PC-3 (cell line): ENCODE data around the gene FAM13A. TPM values are rescaled to one million over a fixed set of nuclear protein-coding genes. Genes with fewer than 3 reads are reported as not detected.

Experiments used
- ATAC-seq: fragments of 200-7000 bp; cut with Tn5 transposase; 2 replicates; pipeline ENCODE4 v1.9.1; 2020; ENCODE audit warnings: mild to moderate bottlenecking, moderate library complexity
- BruUV-seq: library from RNA; stranded (reverse); fragments of 400-500 nt; replicated peaks from 2 replicates; lab custom pipeline; 2021; lab: Mats Ljungman, UMichigan
- CTCF ChIA-PET: fragments of 300-600 bp; sonication (Branson Sonifier 250); formaldehyde crosslinking; loops from one replicate; lab custom pipeline; 2022; ENCODE audit warnings: antibody characterized with exemption; lab: Charles Lee
- POLR2A ChIA-PET: fragments of 300-600 bp; sonication (Branson Sonifier 250); formaldehyde crosslinking; loops from one replicate; lab custom pipeline; 2022; ENCODE audit warnings: antibody characterized with exemption; ENCODE audit not compliant: unreplicated experiment; lab: Charles Lee
- DNase-seq: peaks from one replicate; pipeline ENCODE4 v3.0.0-alpha.2; 2015
- H2AFZ ChIP-seq: fragments of 300-600 bp; sonication (generic); 2 replicates; pipeline ENCODE4 v1.6.0; 2016; ENCODE audit warnings: antibody characterized with exemption, low read length
- H3F3A ChIP-seq: fragments of 300-600 bp; sonication (generic); one replicate; pipeline ENCODE4 v1.6.0; 2017; ENCODE audit warnings: antibody characterized with exemption, low read length, control low read depth, mild to moderate bottlenecking; ENCODE audit not compliant: unreplicated experiment
- H3K27ac ChIP-seq: fragments of 300-600 bp; sonication (generic); 2 replicates; pipeline ENCODE4 v1.5.1; 2016; ENCODE audit warnings: mild to moderate bottlenecking, low read length
- H3K27me3 ChIP-seq: fragments of 300-600 bp; sonication (generic); 2 replicates; pipeline ENCODE4 v1.6.1; 2016; ENCODE audit warnings: low read length, mixed read lengths
- H3K36me3 ChIP-seq: fragments of 300-600 bp; sonication (generic); 2 replicates; pipeline ENCODE4 v1.6.1; 2016; ENCODE audit warnings: low read depth, mixed run types, low read length, mixed read lengths
- H3K4me1 ChIP-seq: fragments of 300-600 bp; sonication (generic); 2 replicates; pipeline ENCODE4 v1.5.1; 2016; ENCODE audit warnings: low read length; ENCODE audit not compliant: insufficient read depth
- H3K4me2 ChIP-seq: fragments of 300-600 bp; sonication (generic); 2 replicates; pipeline ENCODE4 v1.6.0; 2016; ENCODE audit warnings: low read length
- H3K4me3 ChIP-seq: fragments of 300-600 bp; sonication (generic); 2 replicates; pipeline ENCODE4 v1.5.1; 2016; ENCODE audit warnings: mild to moderate bottlenecking, low read length, mixed read lengths
- H3K79me2 ChIP-seq: fragments of 300-600 bp; sonication (generic); 2 replicates; pipeline ENCODE4 v1.6.1; 2017; ENCODE audit warnings: low read length, mixed read lengths
- H3K9ac ChIP-seq: fragments of 300-600 bp; sonication (generic); 2 replicates; pipeline ENCODE4 v1.6.0; 2016; ENCODE audit warnings: mild to moderate bottlenecking, low read length
- H3K9me2 ChIP-seq: fragments of 300-600 bp; sonication (generic); replicated peaks from 2 replicates; pipeline ENCODE4 v1.6.1; 2016; ENCODE audit warnings: mixed run types, low read length, mixed read lengths
- H3K9me3 ChIP-seq: fragments of 300-600 bp; sonication (generic); 2 replicates; pipeline ENCODE4 v1.6.1; 2016; ENCODE audit warnings: low read length, mixed read lengths
- H4K20me1 ChIP-seq: fragments of 300-600 bp; sonication (generic); 2 replicates; pipeline ENCODE4 v1.6.1; 2016; ENCODE audit warnings: low read length, mixed read lengths
- EZH2 ChIP-seq: fragments of 300-600 bp; sonication (generic); IDR thresholded peaks from one replicate; pipeline ENCODE4 v1.6.1; 2017; ENCODE audit warnings: antibody characterized with exemption, mild to moderate bottlenecking, low read length; ENCODE audit not compliant: unreplicated experiment
- EZH2phosphoT487 ChIP-seq: fragments of 300-600 bp; sonication (generic); IDR thresholded peaks from 2 replicates; pipeline ENCODE4 v1.6.1; 2018; ENCODE audit warnings: mild to moderate bottlenecking, antibody characterized with exemption, low read length, borderline replicate concordance
- intact Hi-C: fragments of 100-400 bp; cut with micrococcal nuclease; formaldehyde crosslinking; loops from 2 replicates; pipeline ENCODE4 v1.9.0; 2023
- total RNA-seq: library from RNA; depleted of rRNA; stranded (reverse); fragments of >200 nt; gene quantifications from 2 replicates; pipeline ENCODE4 v1.2.3, GENCODE V29; 2014
- TF ChIP-seq, protein P1 (sequence below): fragments of 300-600 bp; sonication (generic); conservative IDR thresholded peaks from 2 replicates; pipeline ENCODE4 v1.5.1; 2017; ENCODE audit warnings: antibody characterized with exemption, low read depth, mild to moderate bottlenecking, low read length

The FAM13A gene
- total RNA-seq, 1 experiment from 2014 or later = 8.6 TPM

DNA sequence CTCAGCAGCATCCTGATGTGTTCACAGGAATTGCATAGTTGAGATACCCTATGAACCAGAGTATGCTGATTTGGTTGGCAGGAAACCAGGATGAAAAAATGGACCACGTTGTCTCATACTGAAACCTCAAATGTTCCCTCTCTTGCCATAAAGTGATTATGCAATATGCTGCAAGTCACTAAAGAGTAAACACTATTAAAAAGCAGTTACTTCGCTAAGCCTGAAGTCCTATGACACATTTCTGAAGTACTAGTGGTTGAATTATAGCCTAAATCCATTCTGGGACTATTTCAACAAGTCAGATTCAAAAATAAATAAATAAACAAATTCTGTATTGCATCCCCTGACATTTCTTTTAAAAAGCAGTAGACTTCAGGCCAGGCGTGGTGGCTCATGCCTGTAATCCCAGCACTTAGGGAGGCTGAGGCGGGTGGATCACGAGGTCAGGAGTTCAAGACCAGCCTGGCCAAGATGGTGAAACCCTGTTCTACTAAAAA, 253.3 kb downstream of the FAM13A start:
- no peaks in the 10 kb centered on the region for H3K79me2 ChIP-seq
- peak; percentile 93 for DNase-seq
- H3K9ac ChIP-seq = no peak overlapping the region
- H3K27me3 ChIP-seq = no peaks in the 10 kb centered on the region
- no peak overlapping the region for H2AFZ ChIP-seq
- TF ChIP-seq EZH2 = no peak
- TF ChIP-seq, protein P1, sequence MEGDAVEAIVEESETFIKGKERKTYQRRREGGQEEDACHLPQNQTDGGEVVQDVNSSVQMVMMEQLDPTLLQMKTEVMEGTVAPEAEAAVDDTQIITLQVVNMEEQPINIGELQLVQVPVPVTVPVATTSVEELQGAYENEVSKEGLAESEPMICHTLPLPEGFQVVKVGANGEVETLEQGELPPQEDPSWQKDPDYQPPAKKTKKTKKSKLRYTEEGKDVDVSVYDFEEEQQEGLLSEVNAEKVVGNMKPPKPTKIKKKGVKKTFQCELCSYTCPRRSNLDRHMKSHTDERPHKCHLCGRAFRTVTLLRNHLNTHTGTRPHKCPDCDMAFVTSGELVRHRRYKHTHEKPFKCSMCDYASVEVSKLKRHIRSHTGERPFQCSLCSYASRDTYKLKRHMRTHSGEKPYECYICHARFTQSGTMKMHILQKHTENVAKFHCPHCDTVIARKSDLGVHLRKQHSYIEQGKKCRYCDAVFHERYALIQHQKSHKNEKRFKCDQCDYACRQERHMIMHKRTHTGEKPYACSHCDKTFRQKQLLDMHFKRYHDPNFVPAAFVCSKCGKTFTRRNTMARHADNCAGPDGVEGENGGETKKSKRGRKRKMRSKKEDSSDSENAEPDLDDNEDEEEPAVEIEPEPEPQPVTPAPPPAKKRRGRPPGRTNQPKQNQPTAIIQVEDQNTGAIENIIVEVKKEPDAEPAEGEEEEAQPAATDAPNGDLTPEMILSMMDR = no peak
- TF ChIP-seq EZH2phosphoT487 = no peak
- H3K9me3 ChIP-seq = no peaks in the 10 kb centered on the region
- ATAC-seq = peak; percentile 94
- no peaks in the 10 kb centered on the region for H3K9me2 ChIP-seq
- H4K20me1 ChIP-seq = no peaks in the 10 kb centered on the region
- ChIA-PET POLR2A (no interaction called here), CTCF (no interaction called here)
- no peaks in the 10 kb centered on the region for H3K36me3 ChIP-seq
- no TSS peak for BruUV-seq
- H3K4me1 ChIP-seq = peaks cover 6% of the 10 kb centered on the region; the same call in 1 of the 2 replicates
- intact Hi-C loops = no loop called here
- no peak overlapping the region for H3K4me3 ChIP-seq
- H3K27ac ChIP-seq = peak overlapping the region; percentile 51
- no peaks in the 10 kb centered on the region for H3F3A ChIP-seq
- H3K4me2 ChIP-seq = no peak overlapping the region

DNA sequence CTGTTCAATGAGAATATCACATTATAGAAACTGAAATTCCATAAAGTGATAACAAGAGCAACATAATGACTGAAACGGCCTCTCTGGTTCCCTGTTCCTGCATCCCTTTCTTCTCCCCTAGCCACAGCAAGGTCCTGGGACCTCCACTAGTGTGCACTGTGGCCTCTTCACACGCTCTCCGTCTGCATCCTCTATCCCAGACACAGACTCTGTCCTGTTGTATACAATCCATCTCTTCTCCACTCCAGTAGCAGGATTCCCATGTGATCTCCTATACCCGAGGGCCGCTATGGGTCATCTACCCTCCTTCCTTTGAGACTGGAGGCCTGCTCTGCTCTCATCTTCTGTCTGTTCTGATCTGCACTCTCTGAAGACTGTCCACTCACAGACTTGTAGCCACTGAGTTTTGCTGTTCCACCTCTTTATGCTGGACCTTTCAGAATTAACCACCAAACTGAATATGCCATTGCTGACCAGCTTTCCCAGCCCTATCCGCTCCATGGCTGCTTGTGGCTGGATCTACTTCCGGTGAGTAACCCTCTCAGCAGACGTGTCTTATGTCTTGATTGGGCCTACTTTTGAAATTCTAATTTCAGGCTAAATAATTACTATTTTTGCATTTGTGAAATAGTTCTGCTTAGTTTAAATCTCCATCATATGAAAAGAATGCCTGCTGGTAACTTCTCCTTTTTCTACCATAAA, 254.2 kb downstream of the FAM13A start:
- H3K27ac ChIP-seq = peak overlapping the region; percentile 35; the same call in 1 of the 2 replicates
- H3K4me1 ChIP-seq = peaks cover 10% of the 10 kb centered on the region; the same call in 1 of the 2 replicates
- intact Hi-C loops = no loop called here
- H3K9me3 ChIP-seq = no peaks in the 10 kb centered on the region
- H3K36me3 ChIP-seq = no peaks in the 10 kb centered on the region
- no peaks in the 10 kb centered on the region for H3K9me2 ChIP-seq
- POLR2A ChIA-PET = no interaction called here
- BruUV-seq = no TSS peak
- no peaks in the 10 kb centered on the region for H3K79me2 ChIP-seq
- no peak overlapping the region for H2AFZ ChIP-seq
- CTCF ChIA-PET = no interaction called here
- 0 out of 2 replicates have a peak overlapping the region, but pooled peaks have one; percentile 3 for H3K4me2 ChIP-seq
- ATAC-seq = no peak
- no peaks in the 10 kb centered on the region for H3K27me3 ChIP-seq
- H3K4me3 ChIP-seq = no peak overlapping the region
- H3F3A ChIP-seq = no peaks in the 10 kb centered on the region
- TF ChIP-seq, protein P1 = no peak
- TF ChIP-seq EZH2 = no peak
- TF ChIP-seq EZH2phosphoT487 = no peak
- no peak for DNase-seq
- H3K9ac ChIP-seq = no peak overlapping the region
- no peaks in the 10 kb centered on the region for H4K20me1 ChIP-seq

DNA sequence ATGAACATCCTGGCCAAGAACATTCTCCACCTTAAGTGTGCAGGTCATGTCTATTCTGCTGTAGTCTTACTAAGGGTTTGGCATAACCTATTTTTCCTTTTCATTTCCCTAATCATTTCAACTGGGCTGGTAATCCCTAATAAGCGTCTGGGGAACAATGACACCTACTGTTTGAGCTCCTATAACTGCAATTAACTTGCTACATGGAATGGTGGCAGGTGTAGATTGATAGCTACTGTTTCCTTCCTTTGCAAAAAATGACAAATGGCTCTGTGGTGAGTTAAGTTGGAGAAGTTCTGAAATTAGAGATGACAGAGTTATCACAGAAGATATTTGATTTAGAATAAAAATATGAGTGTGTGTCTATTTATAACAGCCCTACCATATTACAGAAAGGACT, 254.8 kb downstream of the FAM13A start:
- no peak for TF ChIP-seq EZH2
- TF ChIP-seq EZH2phosphoT487 = no peak
- TF ChIP-seq, protein P1 = no peak
- H3K4me3 ChIP-seq = no peak overlapping the region
- no peaks in the 10 kb centered on the region for H3K36me3 ChIP-seq
- ATAC-seq (no peak), DNase-seq (no peak)
- no peaks in the 10 kb centered on the region for H3K27me3 ChIP-seq
- H3K9me3 ChIP-seq = no peaks in the 10 kb centered on the region
- no peaks in the 10 kb centered on the region for H3K79me2 ChIP-seq
- no peaks in the 10 kb centered on the region for H4K20me1 ChIP-seq
- H3K9me2 ChIP-seq = no peaks in the 10 kb centered on the region
- intact Hi-C loops = no loop called here
- no peak overlapping the region for H3K4me2 ChIP-seq
- POLR2A ChIA-PET = no interaction called here
- no peaks in the 10 kb centered on the region for H3F3A ChIP-seq
- H3K27ac ChIP-seq = no peak overlapping the region
- no peak overlapping the region for H3K9ac ChIP-seq
- peaks cover 13% of the 10 kb centered on the region; the same call in 1 of the 2 replicates for H3K4me1 ChIP-seq
- no TSS peak for BruUV-seq
- no peak overlapping the region for H2AFZ ChIP-seq
- CTCF ChIA-PET = no interaction called here
